Measurements from ENCODE around the gene EPHA6. TPM values are rescaled to one million over a fixed set of nuclear protein-coding genes. Genes with fewer than 3 reads are reported as not detected.
"Not testable (repeated sequence)": the region's sequence is repeated elsewhere in the genome, so short reads cannot be mapped to it uniquely, and the experiment has no call there.

EPHA6 gene
- total RNA-seq, 2 experiments from 2014 or later = not detected

GRCh38 chr3:97470481-97470880, 656.1 kb downstream of the EPHA6 start:
- no peak overlapping the region for H3K27ac Mint-ChIP-seq
- no peak overlapping the region for H3K4me3 Mint-ChIP-seq
- no peaks in the 10 kb centered on the region for H3K36me3 ChIP-seq (ENCODE audit: insufficient read depth, low read length)
- H3K27me3 Mint-ChIP-seq = no peaks in the 10 kb centered on the region
- CTCF ChIA-PET = no interaction called here
- H3K27me3 ChIP-seq (ENCODE audit: control insufficient read depth in 1 of 2, insufficient read depth in 2 of 2, low read length in 2 of 2) = no peaks in the 10 kb centered on the region
- no peak overlapping the region for H3K27ac ChIP-seq (ENCODE audit: low read depth in 1 of 2, low read length in 2 of 2)
- H3K9me3 Mint-ChIP-seq = no peaks in the 10 kb centered on the region
- ATAC-seq (ENCODE audit: poor library complexity) (no peak), DNase-seq (no peak)
- no peak for TF ChIP-seq CTCF (IDR thresholded peaks at IDR 0.05)
- no peak overlapping the region for H3K4me3 ChIP-seq (ENCODE audit: low read length)
- no peaks in the 10 kb centered on the region for H3K4me1 Mint-ChIP-seq (ENCODE audit: low read depth)
- intact Hi-C loops (cut with DNase I, micrococcal nuclease) = no loop called here
- POLR2A ChIA-PET = no interaction called here
- H3K4me1 ChIP-seq (ENCODE audit: insufficient read depth, low read length) = no peaks in the 10 kb centered on the region
- no peaks in the 10 kb centered on the region for H3K36me3 Mint-ChIP-seq (ENCODE audit: low read depth)
- no peaks in the 10 kb centered on the region for H3K9me3 ChIP-seq (ENCODE audit: control insufficient read depth in 1 of 2, insufficient read depth in 1 of 2, low read length in 2 of 2)

GRCh38 chr3:97479740-97480139, 665.3 kb downstream of the EPHA6 start:
- Histone ChIP-seq H3K27me3 (ENCODE audit: control insufficient read depth in 1 of 2, insufficient read depth in 2 of 2, low read length in 2 of 2) (no peaks in the 10 kb centered on the region), H3K27ac (ENCODE audit: low read depth in 1 of 2, low read length in 2 of 2) (no peak overlapping the region), H3K9me3 (ENCODE audit: control insufficient read depth in 1 of 2, insufficient read depth in 1 of 2, low read length in 2 of 2) (no peaks in the 10 kb centered on the region), H3K4me3 (ENCODE audit: low read length) (no peak overlapping the region), H3K4me1 (ENCODE audit: insufficient read depth, low read length) (no peaks in the 10 kb centered on the region), H3K36me3 (ENCODE audit: insufficient read depth, low read length) (no peaks in the 10 kb centered on the region)
- no peak for ATAC-seq (ENCODE audit: poor library complexity)
- Mint-ChIP-seq H3K4me3 (no peak overlapping the region), H3K4me1 (ENCODE audit: low read depth) (no peaks in the 10 kb centered on the region), H3K9me3 (peaks cover 3% of the 10 kb centered on the region), H3K27ac (no peak overlapping the region), H3K27me3 (no peaks in the 10 kb centered on the region), H3K36me3 (ENCODE audit: low read depth) (no peaks in the 10 kb centered on the region)
- CTCF ChIA-PET = no interaction called here
- intact Hi-C loops (cut with DNase I, micrococcal nuclease) = no loop called here
- POLR2A ChIA-PET = no interaction called here
- TF ChIP-seq CTCF (IDR thresholded peaks at IDR 0.05) = no peak
- no peak for DNase-seq

- H3K9me3 Mint-ChIP-seq; H3K4me3 ChIP-seq (ENCODE audit: low read length); H3K27ac ChIP-seq (ENCODE audit: low read depth in 1 of 2, low read length in 2 of 2); H3K4me3 Mint-ChIP-seq; H3K36me3 ChIP-seq (ENCODE audit: insufficient read depth, low read length); H3K4me1 ChIP-seq (ENCODE audit: insufficient read depth, low read length); ATAC-seq (ENCODE audit: poor library complexity); H3K27me3 Mint-ChIP-seq; H3K27ac Mint-ChIP-seq; POLR2A ChIA-PET; CTCF ChIA-PET; H3K9me3 ChIP-seq (ENCODE audit: control insufficient read depth in 1 of 2, insufficient read depth in 1 of 2, low read length in 2 of 2); intact Hi-C loops (cut with DNase I, micrococcal nuclease); DNase-seq; H3K36me3 Mint-ChIP-seq (ENCODE audit: low read depth); H3K27me3 ChIP-seq (ENCODE audit: control insufficient read depth in 1 of 2, insufficient read depth in 2 of 2, low read length in 2 of 2); H3K4me1 Mint-ChIP-seq (ENCODE audit: low read depth): not testable (repeated sequence)
Observed at GRCh38 chr3:97480696-97481289, 666.4 kb downstream of the EPHA6 start.

GRCh38 chr3:97481416-97481815, 667.0 kb downstream of the EPHA6 start:
- ATAC-seq (ENCODE audit: poor library complexity) (no peak), DNase-seq (no peak)
- POLR2A ChIA-PET = no interaction called here
- intact Hi-C loops (cut with DNase I, micrococcal nuclease) = no loop called here
- H3K9me3 Mint-ChIP-seq = peaks cover 3% of the 10 kb centered on the region
- Histone ChIP-seq H3K4me3 (ENCODE audit: low read length) (no peak overlapping the region), H3K9me3 (ENCODE audit: control insufficient read depth in 1 of 2, insufficient read depth in 1 of 2, low read length in 2 of 2) (no peaks in the 10 kb centered on the region), H3K4me1 (ENCODE audit: insufficient read depth, low read length) (no peaks in the 10 kb centered on the region), H3K36me3 (ENCODE audit: insufficient read depth, low read length) (no peaks in the 10 kb centered on the region), H3K27ac (ENCODE audit: low read depth in 1 of 2, low read length in 2 of 2) (no peak overlapping the region), H3K27me3 (ENCODE audit: control insufficient read depth in 1 of 2, insufficient read depth in 2 of 2, low read length in 2 of 2) (no peaks in the 10 kb centered on the region)
- no peak overlapping the region for H3K27ac Mint-ChIP-seq
- H3K4me3 Mint-ChIP-seq = no peak overlapping the region
- CTCF ChIA-PET = no interaction called here
- no peaks in the 10 kb centered on the region for H3K4me1 Mint-ChIP-seq (ENCODE audit: low read depth)
- H3K36me3 Mint-ChIP-seq (ENCODE audit: low read depth) = no peaks in the 10 kb centered on the region
- H3K27me3 Mint-ChIP-seq = no peaks in the 10 kb centered on the region
- TF ChIP-seq CTCF (IDR thresholded peaks at IDR 0.05) = no peak
